K562 (cell line): ENCODE data around the gene ARMH1. TPM values are rescaled to one million over a fixed set of nuclear protein-coding genes. Genes with fewer than 3 reads are reported as not detected.

Experiments
- BCL6 ChIP-seq: fragments of 250-450 bp; sonication (Bioruptor Pico); IDR thresholded peaks from 2 replicates; pipeline ENCODE4 v1.4.0; 2020
- BMI1 ChIP-seq: fragments of 150-350 bp; IDR thresholded peaks from 2 replicates; pipeline ENCODE4 v1.6.1; 2014; ENCODE audit warnings: low read length
- CREB3 ChIP-seq: fragments of 450-650 bp; conservative IDR thresholded peaks from 2 replicates; pipeline ENCODE4 v1.6.1; 2016; ENCODE audit warnings: missing genetic modification characterization, low read depth, mild to moderate bottlenecking, missing compliant biosample characterization, moderate library complexity
- CREB3L1 ChIP-seq: fragments of 450-650 bp; IDR thresholded peaks from 2 replicates; pipeline ENCODE4 v1.6.1; 2014; ENCODE audit warnings: low read depth, mild to moderate bottlenecking, moderate library complexity, borderline replicate concordance
- HNRNPK ChIP-seq: fragments of 200-400 bp; formaldehyde crosslinking; IDR thresholded peaks from one replicate; pipeline ENCODE4 v1.6.1; 2018; ENCODE audit warnings: mild to moderate bottlenecking, low read depth, low read length; ENCODE audit not compliant: poor library complexity, severe bottlenecking
- NBN ChIP-seq: fragments of 450-650 bp; IDR thresholded peaks from 2 replicates; pipeline ENCODE4 v1.6.1; 2016; ENCODE audit warnings: low read depth, mild to moderate bottlenecking
- NCOA1 ChIP-seq: fragments of 450-650 bp; IDR thresholded peaks from 2 replicates; pipeline ENCODE4 v1.6.1; 2016; ENCODE audit warnings: low read depth
- NFXL1 ChIP-seq: fragments of 450-650 bp; formaldehyde crosslinking; IDR thresholded peaks from 2 replicates; pipeline ENCODE4 v1.4.0; 2021; ENCODE audit warnings: mild to moderate bottlenecking
- PHB2 ChIP-seq: fragments of 450-650 bp; IDR thresholded peaks from 2 replicates; pipeline ENCODE4 v1.6.1; 2017; ENCODE audit warnings: low read depth
- PML ChIP-seq: IDR thresholded peaks from 2 replicates; pipeline ENCODE4 v1.6.1; 2012; ENCODE audit warnings: low read length, inconsistent platforms
- POU5F1 ChIP-seq: fragments of 150-350 bp; IDR thresholded peaks from 2 replicates; pipeline ENCODE4 v1.6.1; 2014; ENCODE audit warnings: borderline replicate concordance, low read length, low read depth, mild to moderate bottlenecking; ENCODE audit not compliant: partially characterized antibody
- PTBP1 ChIP-seq: fragments of 200-400 bp; formaldehyde crosslinking; IDR thresholded peaks from 2 replicates; pipeline ENCODE4 v1.6.1; 2017; ENCODE audit warnings: low read depth, low read length
- RBBP5 ChIP-seq: fragments of 200-600 bp; sonication (generic); IDR thresholded peaks from 2 replicates; pipeline ENCODE4 v1.6.1; 2012; ENCODE audit warnings: borderline replicate concordance, mild to moderate bottlenecking, low read length, control low read depth, inconsistent platforms; ENCODE audit not compliant: insufficient read depth, poor library complexity, severe bottlenecking
- RBM25 ChIP-seq: fragments of 200-400 bp; formaldehyde crosslinking; IDR thresholded peaks from 2 replicates; pipeline ENCODE4 v1.6.1; 2018; ENCODE audit warnings: low read length, low read depth, moderate library complexity; ENCODE audit not compliant: severe bottlenecking
- TAF1 ChIP-seq: IDR thresholded peaks from 2 replicates; pipeline ENCODE4 v1.6.1; 2011; ENCODE audit warnings: mild to moderate bottlenecking, low read length, moderate library complexity; ENCODE audit not compliant: insufficient read depth, control insufficient read depth, severe bottlenecking; ENCODE audit errors: extremely low read depth
- TFAM ChIP-seq: fragments of 250-450 bp; sonication (Bioruptor Pico); conservative IDR thresholded peaks from 2 replicates; pipeline ENCODE4 v1.5.0; 2021; ENCODE audit warnings: mild to moderate bottlenecking, moderate library complexity
- TFE3 ChIP-seq: fragments of 450-650 bp; formaldehyde crosslinking; IDR thresholded peaks from 2 replicates; pipeline ENCODE4 v1.4.0; 2020; ENCODE audit warnings: mild to moderate bottlenecking, mixed read lengths
- XRCC4 ChIP-seq: IDR thresholded peaks from one replicate; pipeline ENCODE4 v1.6.1; 2011; ENCODE audit not compliant: insufficient read depth, insufficient read length; ENCODE audit errors: extremely low read depth
- ZC3H11A ChIP-seq: IDR thresholded peaks from 2 replicates; pipeline ENCODE4 v1.6.1; 2012; ENCODE audit warnings: low read depth, low read length, improper control_type of control experiment
- ZNF212 ChIP-seq: fragments of 450-650 bp; formaldehyde crosslinking; IDR thresholded peaks from 2 replicates; pipeline ENCODE4 v1.4.0; 2020; ENCODE audit warnings: mild to moderate bottlenecking
- ZNF217 ChIP-seq: sonication (generic); formaldehyde crosslinking; IDR thresholded peaks from 2 replicates; pipeline ENCODE4 v1.8.0; 2022; ENCODE audit warnings: mild to moderate bottlenecking, missing genetic modification reagents
- ZNF512 ChIP-seq: IDR thresholded peaks from 2 replicates; pipeline ENCODE4 v1.6.1; 2016; ENCODE audit warnings: missing genetic modification characterization, missing compliant biosample characterization
- ZNF699 ChIP-seq: fragments of 250-450 bp; sonication (Bioruptor Pico); IDR thresholded peaks from 2 replicates; pipeline ENCODE4 v1.8.0; 2021; ENCODE audit warnings: mild to moderate bottlenecking, moderate library complexity; ENCODE audit not compliant: insufficient replicate concordance
- polyA plus RNA-seq, 8 experiments: library from polyadenylated mRNA; depleted of rRNA in 4 of 8; stranded (reverse) in 5 of 8; unstranded in 3 of 8; fragments of >200 nt; fragmentation: Nextera tagmentation in 2 of 8; fragmentation: Illumina TruSeq in 1 of 8; extraction: Ambion mirVana in 2 of 8; extraction: Trizol in 1 of 8; gene quantifications; 2 replicates each; pipeline versions ENCODE4 v1.2.1 to v1.2.3, GENCODE V29; 2011 to 2014; ENCODE audit warnings: inconsistent platforms in 1 of 8, missing spikeins in 1 of 8
- total RNA-seq, 7 experiments: library from RNA; depleted of rRNA in 6 of 7; stranded (reverse); fragments of >200 nt in 6 of 7; fragmentation: Illumina TruSeq in 2 of 7; extraction: Trizol in 2 of 7; gene quantifications; 2 replicates each; pipeline versions ENCODE4 v1.2.1 to v1.2.3, GENCODE V29; 2011 to 2021; ENCODE audit warnings: low replicate concordance in 1 of 7

Gene ARMH1
- total and polyA plus RNA-seq, 9 of the 15 experiments (the other 6 are each of a cell fraction or from before 2014, with no cell fraction given), result 0.41 TPM; not detected in 8

- peak; percentile 95 for TF ChIP-seq CREB3 (tag)
- TF ChIP-seq ZNF512 (tag), result no peak
- no peak for TF ChIP-seq TFAM
- TF ChIP-seq BCL6 (CRISPR knock-in tag), result peak; percentile 89
- peak; percentile 69 for TF ChIP-seq TFE3 (CRISPR knock-in tag)
- TF ChIP-seq ZNF217 (CRISPR knock-in tag), result peak; percentile 93
- TF ChIP-seq RBBP5, result no peak
- TF ChIP-seq RBM25, result peak; percentile 51
- peak; percentile 100 for TF ChIP-seq NBN
- TF ChIP-seq XRCC4, result peak; percentile 75
- peak; percentile 89 for TF ChIP-seq TAF1
- no peak for TF ChIP-seq ZNF699 (CRISPR knock-in tag)
- TF ChIP-seq NCOA1, result peak; percentile 88
- no peak for TF ChIP-seq POU5F1
- peak; percentile 79 for TF ChIP-seq BMI1
- TF ChIP-seq CREB3L1, result peak; percentile 83
- TF ChIP-seq PHB2, result peak; percentile 85
- peak; percentile 97 for TF ChIP-seq ZNF212 (CRISPR knock-in tag)
- peak; percentile 99 for TF ChIP-seq NFXL1
- peak; percentile 100 for TF ChIP-seq PML
- TF ChIP-seq ZC3H11A, result no peak; the same call in none of the 2 replicates
- TF ChIP-seq HNRNPK, result peak; percentile 0
- peak; percentile 99 for TF ChIP-seq PTBP1
These were observed 47.2 kb downstream of the ARMH1 start (continued) for GRCh38 chr1:44721485-44722361.
